GM21528 (cell line): ENCODE results near the gene KDM4C.
A peak's percentile ranks its signal among the peaks of the same experiment; 100 is the strongest.
"Not testable (repeated sequence)": the region's sequence is repeated elsewhere in the genome, so short reads cannot be mapped to it uniquely, and the experiment has no call there.

Source experiments
- ATAC-seq: cut with Tn5 transposase; IDR thresholded peaks from one replicate; pipeline ENCODE4 v1.9.1; 2021; ENCODE audit warnings: mild to moderate bottlenecking, moderate library complexity; ENCODE audit not compliant: unreplicated experiment, low FRiP score

KDM4C gene

GRCh38 chr9:6757456-6758247 lies at the start of gene KDM4C:
Gene KDM4C (plus strand): TSS chr9:6757973. CDS start chr9:6792989, 35,016 bp downstream.
- ATAC-seq = peak; percentile 84

GRCh38 chr9:6708732-6709131 lies 49.0 kb upstream of the KDM4C start:
- no peak for ATAC-seq

- ATAC-seq = no peak
These were observed 46.4 kb upstream of the KDM4C start for GRCh38 chr9:6711403-6711802.

- ATAC-seq = no peak
These were observed 45.7 kb upstream of the KDM4C start for GRCh38 chr9:6712041-6712440.

- ATAC-seq = no peak
These were observed 43.6 kb upstream of the KDM4C start for GRCh38 chr9:6714176-6714575.

GRCh38 chr9:6715153-6715754 lies 42.5 kb upstream of the KDM4C start:
- not testable (repeated sequence) for ATAC-seq

- peak; percentile 87 for ATAC-seq
These were observed 41.8 kb upstream of the KDM4C start for GRCh38 chr9:6715755-6716643.

- no peak for ATAC-seq
These were observed 41.0 kb upstream of the KDM4C start for GRCh38 chr9:6716766-6717165.

- no peak for ATAC-seq
These were observed 33.8 kb upstream of the KDM4C start for GRCh38 chr9:6723881-6724420.

- ATAC-seq = no peak
These were observed 24.5 kb upstream of the KDM4C start for GRCh38 chr9:6733257-6733656.

GRCh38 chr9:6733831-6734230 lies 23.9 kb upstream of the KDM4C start:
- no peak for ATAC-seq

- ATAC-seq = no peak
These were observed 22.4 kb upstream of the KDM4C start for GRCh38 chr9:6735422-6735821.

- ATAC-seq = no peak
These were observed 18.6 kb upstream of the KDM4C start for GRCh38 chr9:6739218-6739617.

GRCh38 chr9:6748861-6749260 lies 8.9 kb upstream of the KDM4C start:
- not testable (repeated sequence) for ATAC-seq

GRCh38 chr9:6754861-6755260 lies 2.9 kb upstream of the KDM4C start:
- ATAC-seq = not testable (repeated sequence)

- ATAC-seq = peak; percentile 36
These were observed 679 bp upstream of the KDM4C start for GRCh38 chr9:6757132-6757455.

- peak; percentile 21 for ATAC-seq
These were observed 400 bp downstream of the KDM4C start for GRCh38 chr9:6758248-6758497.

- ATAC-seq = peak; percentile 30
These were observed 868 bp downstream of the KDM4C start for GRCh38 chr9:6758498-6759184.

GRCh38 chr9:6759185-6759977 lies 1.6 kb downstream of the KDM4C start:
- peak; percentile 16 for ATAC-seq

- ATAC-seq = no peak
These were observed 3.5 kb downstream of the KDM4C start for GRCh38 chr9:6761306-6761705.
